ENCODE results near the gene PPIB.

Gene PPIB

GRCh38 chr15:64157599-64158125 is 5.2 kb downstream of the PPIB start:
- DNase-seq = no peak

GRCh38 chr15:64156652-64157331 is 6.0 kb downstream of the PPIB start:
- DNase-seq = no peak

GRCh38 chr15:64155802-64156651 is 6.8 kb downstream of the PPIB start:
- no peak for DNase-seq

GRCh38 chr15:64153480-64154367 is 9.1 kb downstream of the PPIB start:
- peak; percentile 95 for DNase-seq

- DNase-seq = no peak
Measured at GRCh38 chr15:64152507-64153387, 10.1 kb downstream of the PPIB start.

GRCh38 chr15:64151727-64152506 is 10.9 kb downstream of the PPIB start, which contains the start of gene SNX22:
Gene SNX22, plus strand, starts transcription at chr15:64151731. Its CDS starts 45 bp downstream, at chr15:64151776.
- peak; percentile 43 for DNase-seq

- DNase-seq = no peak
Measured at GRCh38 chr15:64149893-64150578, 12.8 kb downstream of the PPIB start.

- no peak for DNase-seq
Measured at GRCh38 chr15:64149424-64149823, 13.4 kb downstream of the PPIB start.

- DNase-seq = no peak
Measured at GRCh38 chr15:64148581-64148980, 14.2 kb downstream of the PPIB start.

- DNase-seq = no peak
Measured at GRCh38 chr15:64148168-64148567, 14.7 kb downstream of the PPIB start.

- DNase-seq = no peak
Measured at GRCh38 chr15:64146885-64147681, 15.7 kb downstream of the PPIB start.

- DNase-seq = no peak
Measured at GRCh38 chr15:64146520-64146884, 16.3 kb downstream of the PPIB start.

GRCh38 chr15:64146041-64146440 is 16.8 kb downstream of the PPIB start:
- DNase-seq = no peak

GRCh38 chr15:64144565-64145281 is 18.1 kb downstream of the PPIB start:
- DNase-seq = no peak

- no peak for DNase-seq
Measured at GRCh38 chr15:64144192-64144564, 18.6 kb downstream of the PPIB start.

GRCh38 chr15:64143276-64143675 is 19.5 kb downstream of the PPIB start:
- no peak for DNase-seq

GRCh38 chr15:64141798-64142512 is 20.9 kb downstream of the PPIB start:
- no peak for DNase-seq

- DNase-seq = no peak
Measured at GRCh38 chr15:64138331-64138941, 24.4 kb downstream of the PPIB start.

Measured in activated CD4-positive, CD25-positive, alpha-beta regulatory T cell treated with anti-CD3 and anti-CD28 coated beads, Interleukin-2, amount 50 U/mL, for 72 hours (primary cell).